DOHH2 (cell line): ENCODE measurements around the gene TPX2.

Experiments
- CTCF ChIP-seq: fragments of 200-600 bp; sonication (generic); IDR thresholded peaks from one replicate; pipeline ENCODE4 v1.5.1; 2014; ENCODE audit warnings: antibody characterized with exemption, mild to moderate bottlenecking, low read depth, low read length; ENCODE audit not compliant: poor library complexity, severe bottlenecking
- EZH2phosphoT487 ChIP-seq: fragments of 200-600 bp; sonication (generic); IDR thresholded peaks from 2 replicates; pipeline ENCODE4 v1.6.1; 2017; ENCODE audit warnings: borderline replicate concordance, mild to moderate bottlenecking, antibody characterized with exemption, low read length, moderate library complexity, mixed read lengths

GRCh38 chr20:31706607-31707257, 32.4 kb upstream of the TPX2 start:
- TF ChIP-seq CTCF = no peak
- no peak for TF ChIP-seq EZH2phosphoT487
